Measurements from ENCODE around the gene TBXA2R.

Gene TBXA2R

GRCh38 chr19:3550947-3551791 lies 55.5 kb downstream of the TBXA2R start:
- no peak for TF ChIP-seq CTCF (IDR thresholded peaks at IDR 0.05)
- Histone ChIP-seq H3K9me3 (no peaks in the 10 kb centered on the region), H3K27ac (peak overlapping the region; percentile 96), H3K27me3 (no peaks in the 10 kb centered on the region), H3K4me1 (ENCODE audit: control insufficient read depth in 1 of 2, insufficient read depth in 1 of 2, low read depth in 1 of 2, low read length in 1 of 2) (peaks cover 65 to 66% of the 10 kb centered on the region in 2 experiments), H3K36me3 (peaks cover 10% of the 10 kb centered on the region), H3K4me3 (ENCODE audit: low read depth in 1 of 2, low read length in 1 of 2) (no peak overlapping the region)

- TF ChIP-seq CTCF (IDR thresholded peaks at IDR 0.05): no peak
- H3K27me3 ChIP-seq: no peaks in the 10 kb centered on the region
- peaks cover 55 to 61% of the 10 kb centered on the region in 2 experiments for H3K4me1 ChIP-seq (ENCODE audit: control insufficient read depth in 1 of 2, insufficient read depth in 1 of 2, low read depth in 1 of 2, low read length in 1 of 2)
- no peaks in the 10 kb centered on the region for H3K9me3 ChIP-seq
- H3K36me3 ChIP-seq: peaks cover 24% of the 10 kb centered on the region
- H3K4me3 ChIP-seq (ENCODE audit: low read depth in 1 of 2, low read length in 1 of 2): no peak overlapping the region
- H3K27ac ChIP-seq: peak overlapping the region; percentile 96
Measured at GRCh38 chr19:3549816-3550215, 56.9 kb downstream of the TBXA2R start.

GRCh38 chr19:3548606-3549005 lies 58.1 kb downstream of the TBXA2R start:
- H3K4me3 ChIP-seq (ENCODE audit: low read depth in 1 of 2, low read length in 1 of 2): peak overlapping the region; percentile 50 to 52
- H3K27ac ChIP-seq: peak overlapping the region; percentile 96
- no peaks in the 10 kb centered on the region for H3K27me3 ChIP-seq
- H3K4me1 ChIP-seq (ENCODE audit: control insufficient read depth in 1 of 2, insufficient read depth in 1 of 2, low read depth in 1 of 2, low read length in 1 of 2): peaks cover 43 to 51% of the 10 kb centered on the region in 2 experiments
- peaks cover 36% of the 10 kb centered on the region for H3K36me3 ChIP-seq
- no peaks in the 10 kb centered on the region for H3K9me3 ChIP-seq
- TF ChIP-seq CTCF (IDR thresholded peaks at IDR 0.05): no peak

GRCh38 chr19:3547767-3548282 lies 58.9 kb downstream of the TBXA2R start:
- no peak for TF ChIP-seq CTCF (IDR thresholded peaks at IDR 0.05)
- Histone ChIP-seq H3K27me3 (no peaks in the 10 kb centered on the region), H3K36me3 (peaks cover 44% of the 10 kb centered on the region), H3K9me3 (no peaks in the 10 kb centered on the region), H3K4me3 (ENCODE audit: low read depth in 1 of 2, low read length in 1 of 2) (peak overlapping the region; percentile 50 to 52), H3K27ac (peak overlapping the region; percentile 96), H3K4me1 (ENCODE audit: control insufficient read depth in 1 of 2, insufficient read depth in 1 of 2, low read depth in 1 of 2, low read length in 1 of 2) (peaks cover 38 to 44% of the 10 kb centered on the region in 2 experiments)

- H3K9me3 ChIP-seq: no peaks in the 10 kb centered on the region
- H3K27me3 ChIP-seq: no peaks in the 10 kb centered on the region
- TF ChIP-seq CTCF (IDR thresholded peaks at IDR 0.05): peak; percentile 54
- peaks cover 46% of the 10 kb centered on the region for H3K36me3 ChIP-seq
- no peak overlapping the region for H3K4me3 ChIP-seq (ENCODE audit: low read depth in 1 of 2, low read length in 1 of 2)
- peak overlapping the region; percentile 96 for H3K27ac ChIP-seq
- H3K4me1 ChIP-seq (ENCODE audit: control insufficient read depth in 1 of 2, insufficient read depth in 1 of 2, low read depth in 1 of 2, low read length in 1 of 2): peaks cover 34 to 40% of the 10 kb centered on the region in 2 experiments
Measured at GRCh38 chr19:3547301-3547731, 59.4 kb downstream of the TBXA2R start.
